ENCODE measurements around the gene MED27.

Gene MED27

DNA sequence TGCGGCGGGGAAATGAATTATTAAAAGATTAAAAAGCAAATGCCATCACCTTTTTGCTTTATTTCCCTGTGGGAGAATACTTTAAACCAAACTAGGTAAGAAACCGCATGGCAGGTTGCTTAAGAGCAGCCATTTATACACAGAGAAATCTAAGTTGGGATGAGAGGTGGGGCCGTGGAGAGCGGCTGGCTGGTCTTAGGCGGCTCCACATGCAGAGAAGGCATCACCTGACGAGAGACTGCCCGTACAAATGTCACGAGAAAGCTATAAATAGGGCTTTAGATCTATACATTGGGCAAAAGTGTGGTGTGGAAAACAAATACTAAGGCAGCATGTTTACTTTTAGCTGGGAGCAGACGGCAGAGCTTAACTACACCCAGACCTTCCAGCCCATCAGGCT, 39.4 kb downstream of the MED27 start:
- Histone ChIP-seq H4K20me1 (ENCODE audit: insufficient read depth, low read length) (peaks cover 65% of the 10 kb centered on the region; the same call in 1 of the 2 replicates), H3K4me3 (ENCODE audit: low read depth in 1 of 2, low read length in 2 of 2) (no peak overlapping the region), H3K4me1 (ENCODE audit: insufficient read depth, low read length) (no peaks in the 10 kb centered on the region), H3K27me3 (ENCODE audit: insufficient read depth, low read length, poor library complexity) (no peaks in the 10 kb centered on the region), H3K27ac (ENCODE audit: low read length) (no peak overlapping the region), H3K9me3 (ENCODE audit: insufficient read depth, low read length, severe bottlenecking) (no peaks in the 10 kb centered on the region), H2AFZ (ENCODE audit: low read depth, low read length) (no peak overlapping the region), H3K4me2 (ENCODE audit: insufficient read depth, low read length) (no peak overlapping the region), H3K36me3 (ENCODE audit: insufficient read depth, low read length) (no peaks in the 10 kb centered on the region), H3K79me2 (ENCODE audit: insufficient read depth, low read length) (peaks cover 37% of the 10 kb centered on the region; the same call in 1 of the 2 replicates), H3K9ac (ENCODE audit: low read depth, low read length) (no peak overlapping the region)
- no peak for TF ChIP-seq EZH2 (IDR thresholded peaks at IDR 0.05; ENCODE audit: borderline replicate concordance, low read depth, low read length, severe bottlenecking)
- TF ChIP-seq, protein P1, sequence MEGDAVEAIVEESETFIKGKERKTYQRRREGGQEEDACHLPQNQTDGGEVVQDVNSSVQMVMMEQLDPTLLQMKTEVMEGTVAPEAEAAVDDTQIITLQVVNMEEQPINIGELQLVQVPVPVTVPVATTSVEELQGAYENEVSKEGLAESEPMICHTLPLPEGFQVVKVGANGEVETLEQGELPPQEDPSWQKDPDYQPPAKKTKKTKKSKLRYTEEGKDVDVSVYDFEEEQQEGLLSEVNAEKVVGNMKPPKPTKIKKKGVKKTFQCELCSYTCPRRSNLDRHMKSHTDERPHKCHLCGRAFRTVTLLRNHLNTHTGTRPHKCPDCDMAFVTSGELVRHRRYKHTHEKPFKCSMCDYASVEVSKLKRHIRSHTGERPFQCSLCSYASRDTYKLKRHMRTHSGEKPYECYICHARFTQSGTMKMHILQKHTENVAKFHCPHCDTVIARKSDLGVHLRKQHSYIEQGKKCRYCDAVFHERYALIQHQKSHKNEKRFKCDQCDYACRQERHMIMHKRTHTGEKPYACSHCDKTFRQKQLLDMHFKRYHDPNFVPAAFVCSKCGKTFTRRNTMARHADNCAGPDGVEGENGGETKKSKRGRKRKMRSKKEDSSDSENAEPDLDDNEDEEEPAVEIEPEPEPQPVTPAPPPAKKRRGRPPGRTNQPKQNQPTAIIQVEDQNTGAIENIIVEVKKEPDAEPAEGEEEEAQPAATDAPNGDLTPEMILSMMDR (IDR thresholded peaks at IDR 0.05; ENCODE audit: borderline replicate concordance, extremely low read depth, low read length, poor library complexity, severe bottlenecking) = no peak
- ATAC-seq (ENCODE audit: insufficient read depth, low read depth) (no peak), DNase-seq (no peak)

DNA sequence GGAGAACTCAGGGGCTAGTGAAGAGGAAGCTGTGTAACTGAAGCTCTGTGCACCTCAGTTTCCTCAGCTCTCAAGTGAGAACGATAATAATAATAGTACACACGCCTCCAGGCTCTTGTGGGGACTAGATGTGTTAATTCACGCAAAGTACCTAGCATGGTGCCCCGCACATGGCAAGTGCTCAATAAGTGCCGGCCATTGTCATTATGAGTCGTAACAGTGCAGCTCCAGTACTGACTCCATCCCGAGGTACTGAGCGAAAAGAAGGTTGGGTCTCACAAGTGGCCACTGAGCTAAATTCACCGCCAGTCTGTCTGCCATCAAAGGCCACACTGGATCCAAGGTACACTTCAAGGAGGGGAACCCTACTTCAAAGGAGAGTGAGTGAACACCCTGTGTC, 40.4 kb downstream of the MED27 start:
- Histone ChIP-seq H4K20me1 (ENCODE audit: insufficient read depth, low read length) (peaks cover 72% of the 10 kb centered on the region; the same call in 1 of the 2 replicates), H3K36me3 (ENCODE audit: insufficient read depth, low read length) (no peaks in the 10 kb centered on the region), H3K4me3 (ENCODE audit: low read depth in 1 of 2, low read length in 2 of 2) (no peak overlapping the region), H3K27me3 (ENCODE audit: insufficient read depth, low read length, poor library complexity) (no peaks in the 10 kb centered on the region), H2AFZ (ENCODE audit: low read depth, low read length) (no peak overlapping the region), H3K4me1 (ENCODE audit: insufficient read depth, low read length) (no peaks in the 10 kb centered on the region), H3K79me2 (ENCODE audit: insufficient read depth, low read length) (peaks cover 40% of the 10 kb centered on the region; the same call in 1 of the 2 replicates), H3K4me2 (ENCODE audit: insufficient read depth, low read length) (no peak overlapping the region), H3K9me3 (ENCODE audit: insufficient read depth, low read length, severe bottlenecking) (no peaks in the 10 kb centered on the region), H3K9ac (ENCODE audit: low read depth, low read length) (no peak overlapping the region), H3K27ac (ENCODE audit: low read length) (no peak overlapping the region)
- DNase-seq = no peak
- ATAC-seq (ENCODE audit: insufficient read depth, low read depth) = no peak
- TF ChIP-seq, protein P1 (IDR thresholded peaks at IDR 0.05; ENCODE audit: borderline replicate concordance, extremely low read depth, low read length, poor library complexity, severe bottlenecking) = no peak
- no peak for TF ChIP-seq EZH2 (IDR thresholded peaks at IDR 0.05; ENCODE audit: borderline replicate concordance, low read depth, low read length, severe bottlenecking)

DNA sequence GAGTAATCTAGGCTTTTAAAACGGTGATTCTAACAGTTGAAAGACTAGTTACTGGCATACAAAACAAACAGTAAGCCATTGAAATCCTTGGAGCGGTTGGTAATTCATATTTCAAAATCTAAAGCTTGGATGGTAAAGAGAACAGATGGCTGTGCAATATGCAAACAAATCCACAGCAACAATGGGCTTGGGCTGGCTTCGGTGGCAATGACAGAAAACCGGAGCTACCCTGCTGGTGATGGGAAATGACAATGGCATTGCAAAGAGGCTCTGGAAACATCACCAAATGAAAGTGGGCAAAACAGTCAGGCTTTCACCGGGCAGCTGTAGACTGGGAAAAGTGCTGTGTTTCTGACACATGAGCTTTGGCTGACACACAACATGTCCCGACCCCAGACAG, 42.2 kb downstream of the MED27 start:
- no peaks in the 10 kb centered on the region for H3K27me3 ChIP-seq (ENCODE audit: insufficient read depth, low read length, poor library complexity)
- peaks cover 37% of the 10 kb centered on the region; the same call in 1 of the 2 replicates for H3K79me2 ChIP-seq (ENCODE audit: insufficient read depth, low read length)
- no peaks in the 10 kb centered on the region for H3K4me1 ChIP-seq (ENCODE audit: insufficient read depth, low read length)
- DNase-seq (no peak), ATAC-seq (ENCODE audit: insufficient read depth, low read depth) (no peak)
- H2AFZ ChIP-seq (ENCODE audit: low read depth, low read length) = no peak overlapping the region
- TF ChIP-seq, protein P1 (IDR thresholded peaks at IDR 0.05; ENCODE audit: borderline replicate concordance, extremely low read depth, low read length, poor library complexity, severe bottlenecking) = no peak
- no peak overlapping the region for H3K9ac ChIP-seq (ENCODE audit: low read depth, low read length)
- H3K27ac ChIP-seq (ENCODE audit: low read length) = no peak overlapping the region
- no peaks in the 10 kb centered on the region for H3K9me3 ChIP-seq (ENCODE audit: insufficient read depth, low read length, severe bottlenecking)
- no peak overlapping the region for H3K4me2 ChIP-seq (ENCODE audit: insufficient read depth, low read length)
- peaks cover 75% of the 10 kb centered on the region; the same call in 1 of the 2 replicates for H4K20me1 ChIP-seq (ENCODE audit: insufficient read depth, low read length)
- H3K36me3 ChIP-seq (ENCODE audit: insufficient read depth, low read length) = no peaks in the 10 kb centered on the region
- H3K4me3 ChIP-seq (ENCODE audit: low read depth in 1 of 2, low read length in 2 of 2) = no peak overlapping the region

DNA sequence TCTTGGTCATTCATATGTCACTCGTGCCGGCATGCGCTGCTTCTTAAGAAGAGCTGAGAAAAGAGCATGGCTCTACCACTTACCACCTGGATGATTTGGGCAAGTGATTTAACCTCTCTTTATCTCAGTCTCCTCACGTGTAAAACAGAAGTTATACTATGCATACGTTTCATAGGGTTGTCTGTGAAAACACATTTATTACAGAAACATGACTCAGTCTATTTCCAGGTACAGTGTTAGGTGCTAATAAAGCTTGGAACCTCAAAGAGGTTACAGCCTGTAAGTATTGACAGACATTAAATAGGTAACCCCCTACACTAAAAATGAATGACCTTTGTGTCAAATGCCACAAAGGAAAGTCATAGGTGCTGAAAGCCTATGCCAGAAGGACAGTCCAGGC, 43.1 kb downstream of the MED27 start:
- ATAC-seq (ENCODE audit: insufficient read depth, low read depth) (no peak), DNase-seq (no peak)
- no peak overlapping the region for H3K4me3 ChIP-seq (ENCODE audit: low read depth in 1 of 2, low read length in 2 of 2)
- H3K4me1 ChIP-seq (ENCODE audit: insufficient read depth, low read length) = no peaks in the 10 kb centered on the region
- no peak overlapping the region for H3K4me2 ChIP-seq (ENCODE audit: insufficient read depth, low read length)
- TF ChIP-seq, protein P1 (IDR thresholded peaks at IDR 0.05; ENCODE audit: borderline replicate concordance, extremely low read depth, low read length, poor library complexity, severe bottlenecking) = no peak
- TF ChIP-seq EZH2 (IDR thresholded peaks at IDR 0.05; ENCODE audit: borderline replicate concordance, low read depth, low read length, severe bottlenecking) = no peak
- H3K9ac ChIP-seq (ENCODE audit: low read depth, low read length) = no peak overlapping the region
- H3K79me2 ChIP-seq (ENCODE audit: insufficient read depth, low read length) = peaks cover 39% of the 10 kb centered on the region; the same call in 1 of the 2 replicates
- H2AFZ ChIP-seq (ENCODE audit: low read depth, low read length) = no peak overlapping the region
- no peak overlapping the region for H3K27ac ChIP-seq (ENCODE audit: low read length)
- H3K36me3 ChIP-seq (ENCODE audit: insufficient read depth, low read length) = no peaks in the 10 kb centered on the region
- peaks cover 72% of the 10 kb centered on the region; the same call in 1 of the 2 replicates for H4K20me1 ChIP-seq (ENCODE audit: insufficient read depth, low read length)
- no peaks in the 10 kb centered on the region for H3K27me3 ChIP-seq (ENCODE audit: insufficient read depth, low read length, poor library complexity)
- no peaks in the 10 kb centered on the region for H3K9me3 ChIP-seq (ENCODE audit: insufficient read depth, low read length, severe bottlenecking)

Data from DND-41 (cell line).